GM15510 (cell line): ENCODE data around the gene LIPG.

Experiments
- POLR2A ChIP-seq: IDR thresholded peaks from 3 replicates; pipeline ENCODE4 v1.6.1; 2011; ENCODE audit warnings: borderline replicate concordance; ENCODE audit not compliant: insufficient read length; ENCODE audit errors: extremely low read depth

LIPG gene

GRCh38 chr18:49585781-49586663 lies 24.2 kb downstream of the LIPG start:
- no peak for TF ChIP-seq POLR2A

DNA sequence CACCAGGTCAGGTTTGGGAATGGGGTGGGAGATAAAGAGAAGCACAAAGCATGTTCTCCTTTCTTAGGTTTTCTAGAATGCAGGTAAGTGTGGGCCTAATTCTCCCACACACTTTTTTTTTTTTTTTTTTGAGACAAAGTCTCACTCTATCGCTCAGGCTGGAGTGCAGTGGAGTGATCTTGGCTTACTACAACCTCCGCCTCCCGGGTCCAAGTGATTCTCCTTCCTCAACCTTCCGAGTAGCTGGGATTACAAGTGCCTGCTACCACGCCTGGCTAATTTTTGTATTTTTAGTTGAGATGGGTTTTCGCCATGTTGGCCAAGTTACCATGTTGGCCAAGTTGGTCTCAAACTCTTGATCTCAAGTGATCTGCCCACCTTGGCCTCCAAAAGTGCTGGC lies 26.3 kb downstream of the LIPG start:
- TF ChIP-seq POLR2A: no peak

- no peak for TF ChIP-seq POLR2A
These were observed 27.1 kb downstream of the LIPG start for GRCh38 chr18:49588971-49589370.

- no peak for TF ChIP-seq POLR2A
These were observed 28.8 kb downstream of the LIPG start for GRCh38 chr18:49590608-49591007.

GRCh38 chr18:49591271-49591670 lies 29.4 kb downstream of the LIPG start:
- TF ChIP-seq POLR2A: no peak

- no peak for TF ChIP-seq POLR2A
These were observed 29.9 kb downstream of the LIPG start for GRCh38 chr18:49591775-49592174.

DNA sequence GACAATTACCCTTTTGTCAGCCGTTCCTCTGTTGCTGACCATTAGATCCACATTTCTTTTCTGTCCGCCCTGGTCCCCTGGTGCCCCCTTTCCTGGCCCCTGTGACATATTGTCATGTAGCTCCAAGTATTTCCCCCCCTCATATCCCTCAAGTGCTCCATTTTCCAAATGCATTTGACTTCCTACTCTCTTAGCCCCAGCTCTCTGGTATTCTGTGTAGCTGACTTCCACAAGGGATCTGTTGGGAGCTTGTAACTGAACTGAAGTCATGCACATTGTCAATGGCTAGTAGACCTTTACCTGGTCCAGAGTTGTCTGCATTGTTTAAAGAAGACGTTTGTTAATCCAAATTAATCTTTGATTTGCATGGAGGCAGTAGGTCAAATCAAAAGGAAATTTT lies 34.8 kb downstream of the LIPG start:
- TF ChIP-seq POLR2A: no peak

DNA sequence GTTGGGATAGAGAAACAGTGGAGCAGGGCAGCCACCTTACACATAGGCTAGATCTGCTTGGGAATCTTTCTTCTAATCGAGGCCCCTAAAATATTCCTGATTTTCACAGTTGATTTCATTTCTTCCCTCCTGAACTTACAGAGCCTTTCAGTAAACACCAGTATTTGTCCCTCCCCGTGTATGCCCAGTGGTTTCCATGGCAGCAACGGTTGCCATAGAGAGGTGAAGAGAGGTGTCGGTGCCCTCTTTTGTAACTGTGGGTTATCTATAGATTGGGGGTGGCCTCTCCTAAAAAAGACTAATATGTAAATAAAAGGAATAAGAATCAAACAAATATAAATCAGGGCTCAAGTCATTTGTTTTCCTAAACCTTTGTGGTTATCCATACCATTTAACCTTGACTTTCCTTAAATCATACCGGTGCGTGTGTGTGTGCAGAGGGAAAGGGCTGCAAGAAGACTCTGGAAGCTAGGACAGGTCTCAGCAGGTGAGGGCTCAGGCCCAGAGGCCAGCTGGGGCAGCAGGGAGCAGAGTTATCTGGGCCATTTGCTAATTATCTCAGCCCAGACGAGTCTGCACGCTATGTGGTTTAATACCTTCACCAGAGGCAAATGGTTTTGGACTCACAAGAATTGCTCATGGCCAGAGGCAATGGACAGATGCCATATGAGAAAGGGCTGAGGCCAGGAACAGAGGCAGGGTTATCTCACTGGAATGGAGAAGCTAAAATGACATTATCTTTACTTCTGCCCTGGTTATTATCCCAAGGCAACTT lies 35.5 kb downstream of the LIPG start:
- no peak for TF ChIP-seq POLR2A

DNA sequence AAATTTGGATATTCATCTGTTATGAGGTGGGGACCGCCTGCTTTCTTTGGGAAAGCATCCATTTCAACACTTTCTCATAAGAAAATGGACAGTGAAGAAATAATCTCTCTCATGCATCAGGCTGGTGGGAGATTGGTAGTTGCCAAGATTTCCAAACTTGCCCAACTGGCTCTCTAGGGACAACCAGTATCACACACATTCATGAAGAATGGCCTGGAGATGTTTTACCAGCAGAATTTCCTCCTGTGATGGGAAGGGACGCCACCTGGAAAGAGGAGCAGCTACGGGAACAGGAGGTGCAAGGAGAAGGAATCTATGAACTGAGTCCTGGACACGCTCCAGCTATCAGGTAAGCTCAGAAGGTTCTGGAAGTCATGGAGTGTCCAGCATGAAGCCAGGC lies 39.4 kb downstream of the LIPG start:
- no peak for TF ChIP-seq POLR2A

- no peak for TF ChIP-seq POLR2A
These were observed 46.8 kb downstream of the LIPG start for GRCh38 chr18:49608366-49609255.

DNA sequence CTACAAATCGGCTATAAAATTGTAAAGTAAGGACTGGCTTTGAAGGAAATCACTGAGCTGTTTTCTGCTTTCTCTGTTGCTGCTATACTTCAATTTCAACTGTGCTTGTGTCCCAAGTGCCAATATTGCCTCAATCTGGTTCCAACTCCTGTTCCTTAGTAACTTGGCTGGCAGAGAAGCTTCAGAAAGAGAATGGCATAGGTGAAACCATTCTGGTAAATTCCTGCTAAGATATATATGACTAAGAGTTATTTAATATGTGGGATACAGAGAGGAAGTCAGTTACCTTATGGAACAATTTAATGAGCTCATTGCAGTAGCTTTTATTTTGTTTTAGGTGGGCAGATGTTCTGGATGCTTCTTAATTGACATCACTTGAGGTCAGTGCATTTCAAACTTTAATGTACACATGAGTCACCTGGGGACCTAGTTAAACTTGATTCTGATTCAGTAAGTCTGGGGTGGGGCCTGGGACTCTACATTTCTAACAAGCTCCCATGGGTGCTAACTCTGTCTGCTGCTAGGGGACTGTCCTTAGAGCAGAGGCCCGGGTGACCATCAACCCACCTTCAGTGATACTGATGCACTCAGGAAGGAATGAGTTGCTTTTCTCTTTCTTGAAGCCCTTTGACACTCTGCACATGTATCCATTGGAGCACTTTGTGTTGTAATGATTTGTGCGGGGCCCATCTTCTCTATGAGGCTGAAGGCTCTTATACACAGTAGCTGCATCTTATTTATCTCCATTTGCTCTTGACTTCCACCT lies 47.6 kb downstream of the LIPG start:
- no peak for TF ChIP-seq POLR2A

DNA sequence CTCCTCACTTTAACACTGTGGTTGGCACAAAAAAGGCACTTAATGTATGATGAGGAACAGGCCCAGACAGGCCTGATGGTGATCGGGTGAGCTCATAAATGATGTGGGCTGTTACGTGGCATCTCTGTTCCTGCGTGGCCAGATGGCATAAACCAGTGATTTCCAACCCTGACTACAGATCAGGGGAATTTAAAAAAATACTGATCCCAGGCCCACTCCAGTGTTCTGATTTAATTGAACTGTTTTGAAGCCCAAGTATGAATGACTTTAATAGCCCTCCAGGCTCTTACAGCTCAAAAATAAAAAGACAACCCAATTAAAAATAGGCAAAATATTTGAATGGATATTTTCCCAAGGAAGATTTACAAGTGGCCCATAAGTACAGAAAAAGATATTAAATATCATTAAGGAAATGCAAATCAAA lies 48.2 kb downstream of the LIPG start:
- TF ChIP-seq POLR2A: no peak

DNA sequence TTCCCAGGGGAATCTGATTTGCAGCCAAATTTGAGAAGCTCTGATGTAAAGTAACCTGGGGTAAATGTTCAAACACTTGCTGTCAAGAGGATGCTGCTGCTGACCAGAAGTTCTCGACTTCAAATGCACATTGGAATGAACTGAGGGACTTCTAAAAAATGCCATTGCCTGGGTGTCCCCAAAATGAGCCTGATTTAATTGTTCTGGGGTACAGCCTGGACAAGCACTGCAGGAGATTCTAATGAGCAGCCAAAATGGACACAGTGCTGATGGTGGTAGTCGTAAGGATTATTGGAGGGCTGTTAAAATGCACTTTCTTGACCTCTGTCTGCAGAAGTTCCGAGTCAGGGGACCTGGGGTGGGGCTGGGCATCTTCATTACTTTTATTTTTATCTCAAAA lies 49.5 kb downstream of the LIPG start:
- TF ChIP-seq POLR2A: no peak

DNA sequence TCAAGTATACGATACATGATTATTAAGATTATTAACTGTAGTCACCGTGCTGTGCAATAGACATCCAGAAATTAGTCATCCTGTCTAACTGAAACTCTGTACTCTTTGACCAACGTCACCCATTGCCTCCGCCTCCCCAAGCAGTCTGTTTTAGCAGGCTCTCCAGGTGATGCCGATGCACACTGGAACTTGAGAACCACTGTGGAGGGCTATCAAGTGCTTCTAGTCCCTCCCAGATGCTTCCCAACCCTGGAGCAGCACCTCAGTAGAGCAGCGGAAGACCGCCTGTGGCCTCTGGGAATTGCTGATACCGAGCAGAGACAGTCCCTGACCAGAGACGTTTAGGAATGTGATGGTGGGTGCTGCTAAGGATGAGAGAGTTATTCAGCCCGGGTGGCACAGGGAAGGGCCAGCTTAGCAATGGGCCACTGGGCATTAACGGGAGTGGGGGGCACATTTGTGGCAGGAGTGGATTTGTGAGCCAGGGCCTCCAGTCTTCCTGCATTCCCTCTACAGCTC lies 50.7 kb downstream of the LIPG start:
- TF ChIP-seq POLR2A: no peak

GRCh38 chr18:49613141-49613640 lies 51.3 kb downstream of the LIPG start:
- TF ChIP-seq POLR2A: no peak
